Esophagus squamous epithelium (tissue), 4 donors: ENCODE measurements around the gene USP19.

Experiments
- CTCF ChIP-seq, 6 experiments: fragments of 450-650 bp in 4 of 6; fragments of 200-600 bp in 2 of 6; sonication (generic) in 2 of 6; IDR thresholded peaks; one replicate each; pipeline ENCODE4 v1.5.1; 2016 to 2019; ENCODE audit warnings: antibody characterized with exemption in 6 of 6, mild to moderate bottlenecking in 4 of 6, moderate library complexity in 4 of 6
- POLR2A ChIP-seq, 4 donors: fragments of 450-650 bp; IDR thresholded peaks; one replicate each; pipeline ENCODE4 v1.6.1; 2017; ENCODE audit warnings: antibody characterized with exemption in 4 of 4, mild to moderate bottlenecking in 4 of 4, moderate library complexity in 3 of 4

GRCh38 chr3:49119036-49119435 lies 1.6 kb downstream of the USP19 start:
- TF ChIP-seq CTCF (IDR thresholded peaks at IDR 0.05) (no peak), POLR2A (IDR thresholded peaks at IDR 0.05) (no peak)
